HG03575 (cell line): ENCODE data around the gene ANKRD11.
"Not testable (repeated sequence)": the region's sequence is repeated elsewhere in the genome, so short reads cannot be mapped to it uniquely, and the experiment has no call there.

ENCODE experiments used
- ATAC-seq: cut with Tn5 transposase; IDR thresholded peaks from one replicate; pipeline ENCODE4 v1.9.1; 2021; ENCODE audit not compliant: unreplicated experiment, insufficient number of reproducible peaks, low FRiP score; ENCODE audit errors: extremely low read depth

The ANKRD11 gene

DNA sequence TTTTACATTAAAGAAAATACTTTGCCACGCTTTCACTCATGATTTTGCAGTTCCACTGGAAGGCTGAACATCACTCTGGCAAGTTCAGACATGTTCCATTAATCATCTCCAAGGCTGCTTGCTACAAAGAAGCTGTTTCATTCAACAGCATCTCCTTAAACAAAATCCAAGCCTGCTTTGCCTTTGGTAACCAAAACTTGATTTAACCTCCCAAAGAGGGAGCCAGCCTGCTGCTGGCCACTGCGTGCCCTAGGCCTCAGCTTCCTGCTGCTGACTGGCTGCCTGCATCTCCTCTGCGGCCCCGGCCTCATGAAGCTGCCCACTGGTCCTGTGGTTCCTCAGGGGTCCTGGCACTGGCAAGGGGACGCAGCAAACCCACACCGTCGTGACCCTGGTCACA, 31.8 kb downstream of the ANKRD11 start:
- no peak for ATAC-seq

DNA sequence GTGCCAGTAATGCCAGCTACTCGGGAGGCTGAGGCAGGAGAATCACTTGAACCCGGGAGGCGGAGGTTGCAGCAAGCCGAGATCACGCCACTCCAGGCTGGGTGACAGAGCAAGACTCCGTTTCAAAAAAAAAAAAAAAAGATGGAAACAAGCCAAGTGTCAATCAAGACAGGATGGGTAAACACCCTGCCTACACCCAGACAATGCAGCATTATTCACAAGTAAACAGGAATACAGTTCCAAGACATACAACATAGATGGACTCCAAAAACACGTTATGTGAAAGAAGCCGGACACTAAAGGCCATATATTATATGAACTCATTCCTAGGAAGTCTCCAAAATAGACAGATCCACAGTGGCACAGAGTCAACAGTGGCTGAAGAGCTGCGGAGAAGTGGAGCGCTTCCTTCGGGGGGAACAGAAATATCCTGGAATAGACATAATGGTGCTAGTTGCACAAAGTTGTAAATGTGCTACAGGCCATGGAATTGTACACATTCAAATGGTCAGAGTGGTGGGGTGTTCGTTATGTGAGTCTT, 33.9 kb downstream of the ANKRD11 start:
- ATAC-seq: no peak

DNA sequence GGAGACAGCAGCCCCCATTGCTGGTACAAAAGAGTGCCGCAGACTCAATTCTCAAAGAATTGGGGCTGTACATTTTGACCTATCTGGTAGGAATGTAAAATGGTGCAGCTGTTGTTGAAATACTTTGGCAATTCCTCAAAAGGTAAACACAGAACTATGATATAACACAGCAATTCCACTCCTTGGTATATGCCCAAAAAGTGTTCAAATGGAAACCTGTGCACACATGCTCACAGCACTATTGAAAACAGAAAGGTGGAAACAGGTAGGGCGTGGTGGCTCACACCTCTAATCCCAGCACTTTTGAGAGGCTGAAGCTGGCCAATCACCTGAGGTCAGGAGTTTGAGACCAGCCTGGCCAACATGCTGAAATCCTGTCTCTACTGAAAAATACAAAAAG, 34.7 kb downstream of the ANKRD11 start:
- no peak for ATAC-seq

DNA sequence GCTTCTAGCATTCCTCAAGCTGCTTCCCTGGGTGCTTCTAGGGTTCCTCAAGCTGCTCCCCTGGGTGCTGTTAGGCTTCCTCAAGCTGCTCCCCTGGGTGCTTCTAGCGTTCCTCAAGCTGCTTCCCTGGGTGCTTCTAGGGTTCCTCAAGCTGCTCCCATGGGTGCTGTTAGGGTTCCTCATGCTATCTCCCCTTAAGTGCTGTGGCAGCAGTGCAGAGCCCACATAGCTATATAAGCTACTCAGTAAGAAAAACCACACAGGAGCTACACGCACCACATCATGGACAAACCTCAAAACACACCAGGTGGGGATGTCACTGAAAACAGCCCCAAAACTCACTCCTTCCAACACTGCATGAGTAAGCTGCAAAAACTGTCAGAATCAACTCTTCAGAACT, 35.2 kb downstream of the ANKRD11 start:
- no peak for ATAC-seq

DNA sequence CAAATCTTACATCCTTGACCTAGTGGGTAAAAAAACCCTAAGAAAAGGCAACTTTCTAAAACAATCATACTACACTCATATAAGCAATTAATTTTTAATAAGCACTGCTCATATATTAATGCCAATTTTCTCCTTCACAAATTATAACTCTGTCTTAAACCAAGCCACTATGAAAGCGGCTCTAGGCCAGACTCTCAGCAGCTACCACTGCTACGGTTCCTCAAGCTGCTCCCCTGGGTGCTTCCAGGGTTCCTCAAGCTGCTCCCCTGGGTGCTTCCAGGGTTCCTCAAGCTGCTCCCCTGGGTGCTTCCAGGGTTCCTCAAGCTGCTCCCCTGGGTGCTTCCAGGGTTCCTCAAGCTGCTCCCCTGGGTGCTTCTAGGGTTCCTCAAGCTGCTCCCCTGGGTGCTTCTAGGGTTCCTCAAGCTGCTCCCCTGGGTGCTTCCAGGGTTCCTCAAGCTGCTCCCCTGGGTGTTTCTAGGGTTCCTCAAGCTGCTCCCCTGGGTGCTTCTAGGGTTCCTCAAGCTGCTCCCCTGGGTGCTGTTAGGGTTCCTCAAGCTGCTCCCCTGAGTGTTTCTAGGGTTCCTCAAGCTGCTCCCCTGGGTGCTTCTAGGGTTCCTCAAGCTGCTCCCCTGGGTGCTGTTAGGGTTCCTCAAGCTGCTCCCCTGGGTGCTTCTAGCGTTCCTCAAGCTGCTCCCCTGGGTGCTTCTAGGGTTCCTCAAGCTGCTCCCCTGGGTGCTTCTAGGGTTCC, 35.8 kb downstream of the ANKRD11 start:
- not testable (repeated sequence) for ATAC-seq

DNA sequence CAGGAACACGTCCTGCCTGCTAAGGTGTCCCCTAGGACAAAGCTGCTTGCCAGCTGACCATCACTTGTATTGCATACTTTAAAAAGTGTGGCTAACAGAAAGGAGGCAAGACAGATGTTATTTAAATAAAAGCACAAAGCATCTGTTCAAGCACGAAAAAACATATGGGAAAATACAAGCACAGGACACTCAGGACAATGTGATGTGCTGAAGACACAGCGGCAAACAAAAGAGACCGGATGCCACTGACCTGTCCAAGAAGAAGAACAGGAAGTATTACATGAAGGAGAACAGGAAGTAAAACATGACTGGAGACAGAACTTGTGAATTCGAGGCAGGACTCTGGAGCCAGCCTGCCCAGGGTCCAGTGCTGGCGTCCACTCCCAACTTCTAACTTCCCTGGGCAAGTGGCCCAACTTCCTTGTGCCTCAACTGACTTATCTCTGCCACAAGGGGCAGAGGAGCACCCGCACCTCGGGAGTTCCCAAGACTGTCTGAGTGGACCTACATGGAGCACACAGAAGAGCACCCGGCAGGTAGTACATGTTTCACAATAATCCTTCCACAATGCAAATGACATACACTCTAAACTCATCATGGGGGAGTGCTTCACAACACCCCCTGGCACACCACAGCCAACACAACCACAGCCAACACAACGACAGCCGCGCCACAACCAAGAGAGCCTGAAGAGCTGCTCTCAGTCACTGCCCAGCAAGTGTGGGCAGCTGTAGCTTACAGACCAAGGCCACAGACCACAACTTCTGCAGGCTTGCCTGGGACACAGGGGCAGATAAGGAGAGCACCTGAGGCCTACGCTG, 36.6 kb downstream of the ANKRD11 start:
- no peak for ATAC-seq

DNA sequence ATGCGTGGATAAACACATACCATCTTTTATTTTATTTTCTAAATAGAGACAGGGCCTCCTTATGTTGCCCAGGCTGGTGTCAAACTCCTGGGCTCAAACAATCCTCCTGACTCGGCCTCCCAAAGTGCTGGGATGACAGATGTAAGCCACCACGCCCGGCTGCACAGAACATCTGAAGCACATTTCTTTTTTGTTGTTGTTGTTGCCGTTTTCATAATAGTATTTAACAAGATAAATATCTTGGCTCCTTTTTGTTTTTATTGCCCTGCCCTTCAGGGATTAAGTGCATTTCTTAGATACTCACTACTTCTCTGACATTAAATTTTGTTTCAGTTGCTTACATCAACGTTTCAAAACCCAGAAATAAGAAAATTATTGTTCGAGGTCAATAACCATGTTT, 37.4 kb downstream of the ANKRD11 start:
- ATAC-seq: no peak

DNA sequence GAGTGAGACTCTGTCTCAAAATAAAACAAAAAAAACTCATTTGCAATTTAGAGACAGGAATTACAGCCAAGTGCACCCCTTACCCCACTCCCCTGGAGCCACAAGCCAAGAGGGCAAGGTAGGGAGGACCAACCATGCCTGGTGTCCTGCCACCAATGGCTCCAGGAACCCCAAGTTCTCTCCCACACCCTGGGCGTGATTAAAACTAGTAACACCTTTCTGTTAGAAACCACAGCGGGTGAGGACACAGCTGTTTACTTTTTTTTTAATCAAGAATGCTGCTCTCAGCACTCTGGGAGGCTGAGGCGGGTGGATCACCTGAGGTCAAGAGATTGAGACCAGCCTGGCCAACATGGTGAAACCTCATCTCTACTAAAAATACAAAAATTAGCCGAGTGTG, 38.1 kb downstream of the ANKRD11 start:
- no peak for ATAC-seq

DNA sequence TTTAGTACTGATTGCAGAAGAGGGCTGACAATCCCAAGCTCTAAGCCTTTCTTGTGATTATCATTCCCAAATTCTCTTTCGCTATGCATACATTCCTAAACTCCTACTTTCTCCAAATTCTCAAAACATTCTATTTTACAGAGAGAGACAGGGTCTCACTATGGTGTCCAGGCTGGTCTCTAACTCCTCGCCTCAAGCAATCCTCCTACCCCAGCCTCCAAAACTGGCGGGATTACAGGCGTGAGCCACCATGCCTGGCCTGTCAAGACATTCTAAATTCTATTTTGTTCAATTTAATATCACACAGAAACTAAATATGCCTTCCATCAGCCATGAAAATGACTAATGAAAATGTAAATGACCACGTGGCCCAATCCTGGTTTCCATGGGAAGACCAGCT, 39.8 kb downstream of the ANKRD11 start:
- ATAC-seq: no peak

DNA sequence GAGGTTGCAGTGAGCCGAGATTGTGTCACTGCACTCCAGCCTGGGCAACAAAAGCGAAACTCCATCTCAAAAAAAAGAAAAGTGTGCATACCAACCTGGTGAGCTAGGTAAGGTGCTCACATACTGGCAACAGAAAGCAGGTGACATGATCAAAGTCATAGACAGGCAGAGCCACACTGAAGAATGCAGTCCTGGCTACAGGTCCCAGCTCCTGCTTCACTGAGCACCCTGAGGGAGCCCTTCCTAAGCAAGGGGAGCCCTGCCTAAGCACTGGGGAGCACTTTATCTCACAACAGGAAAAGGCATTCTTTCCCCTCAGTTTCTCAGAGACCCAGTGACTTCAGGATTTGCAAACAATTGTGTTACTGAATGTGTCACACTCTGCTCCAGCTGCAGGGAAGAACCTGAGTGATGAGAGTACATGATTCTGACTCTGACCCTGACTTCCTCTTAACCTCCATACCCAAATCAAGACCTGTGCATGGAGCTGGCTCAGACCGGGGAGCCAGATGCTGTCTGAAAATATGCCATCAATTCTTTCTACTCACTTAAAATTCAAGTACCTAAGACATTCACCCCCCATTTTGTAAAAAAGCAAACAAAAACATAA, 40.5 kb downstream of the ANKRD11 start:
- ATAC-seq: no peak

DNA sequence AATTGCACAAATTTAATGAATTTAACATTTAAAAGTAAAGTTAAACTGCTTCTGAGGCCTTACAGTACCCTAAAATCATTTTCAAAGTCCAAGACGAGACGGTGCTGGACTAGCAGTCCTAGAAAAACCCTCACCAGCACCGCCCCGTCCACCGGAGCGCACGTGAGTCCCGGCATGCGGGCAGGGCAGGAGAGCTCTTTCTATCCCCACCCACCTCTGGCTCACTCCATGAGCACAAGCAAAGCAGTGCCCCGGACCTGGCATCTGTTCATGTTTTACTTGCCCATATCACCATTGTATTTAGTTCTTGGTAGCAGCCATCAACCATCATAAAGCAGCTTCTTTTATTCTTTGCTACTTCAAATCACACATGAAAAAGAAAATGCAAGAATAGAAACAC, 41.7 kb downstream of the ANKRD11 start:
- ATAC-seq: no peak

DNA sequence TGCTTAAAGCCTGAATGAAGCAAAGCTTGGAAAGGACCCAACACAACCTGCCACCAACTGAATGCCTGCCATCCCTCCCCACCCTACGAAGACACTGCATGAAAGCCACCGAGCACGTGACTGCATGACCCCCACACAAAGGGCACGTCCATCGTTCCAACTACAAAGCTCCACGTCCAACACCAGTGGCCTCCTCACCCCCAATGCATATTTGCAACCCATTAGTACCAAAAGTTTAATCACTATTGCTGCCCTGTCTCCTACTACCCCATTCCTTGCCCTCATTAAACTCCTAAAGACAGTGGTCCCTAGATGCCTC, 43.4 kb downstream of the ANKRD11 start:
- ATAC-seq: no peak

DNA sequence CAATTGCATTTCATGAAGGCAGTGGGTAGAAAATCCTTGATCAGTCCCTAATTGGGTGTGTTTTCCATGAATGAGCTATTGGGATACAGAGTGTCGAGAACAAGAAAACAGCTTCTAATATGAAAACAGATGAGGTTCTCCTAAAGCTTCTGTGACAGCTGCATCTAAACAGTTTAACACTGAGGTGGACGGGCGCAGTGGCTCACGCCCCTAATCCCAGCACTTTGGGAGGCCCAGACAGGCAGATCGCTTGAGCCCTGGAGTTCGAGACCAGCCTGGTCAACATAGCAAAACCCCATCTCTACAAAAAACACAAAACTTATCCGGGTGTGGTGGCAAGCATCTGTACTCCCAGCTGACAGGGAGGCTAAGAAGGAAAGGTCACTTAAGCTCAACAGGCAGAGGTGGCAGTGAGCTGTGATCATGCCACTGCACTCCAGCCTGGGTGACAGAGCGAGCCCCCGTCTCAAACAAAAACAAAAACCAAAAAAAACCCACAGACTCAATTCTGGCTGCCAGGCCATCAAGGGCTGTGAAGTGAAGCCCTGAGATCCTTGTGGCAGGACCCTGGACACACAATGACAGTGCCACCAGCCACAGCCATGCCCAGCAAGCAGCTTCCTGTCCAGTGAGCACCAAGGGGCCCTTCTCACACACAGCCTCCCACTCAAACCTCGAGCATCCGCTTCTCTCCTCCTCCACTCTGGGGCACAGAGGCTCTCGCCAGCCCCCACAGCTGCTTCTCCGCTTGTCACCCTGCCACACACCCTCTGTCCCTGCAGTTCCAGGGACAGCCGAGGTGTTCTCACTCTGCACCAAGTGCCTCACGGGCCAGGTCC, 44.0 kb downstream of the ANKRD11 start:
- ATAC-seq: no peak

DNA sequence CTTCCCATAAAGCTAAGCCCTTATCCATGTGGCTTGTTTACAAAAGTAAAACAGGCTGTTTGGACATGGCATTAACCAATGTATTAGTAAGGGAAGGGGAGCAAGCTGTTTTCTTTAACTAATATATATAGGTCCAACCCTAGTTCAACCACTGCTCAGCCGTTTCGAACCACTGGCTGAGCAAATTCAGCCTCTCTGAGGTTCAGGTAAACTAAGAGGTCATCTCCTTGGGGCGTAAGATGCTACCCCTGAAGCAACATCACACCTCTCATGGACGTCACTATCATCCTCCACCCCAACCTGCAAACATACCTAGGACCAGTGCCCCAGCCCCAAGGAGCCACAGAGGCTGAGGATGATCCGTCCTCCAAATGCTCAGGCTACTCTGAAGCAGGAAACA, 45.2 kb downstream of the ANKRD11 start:
- ATAC-seq: no peak

DNA sequence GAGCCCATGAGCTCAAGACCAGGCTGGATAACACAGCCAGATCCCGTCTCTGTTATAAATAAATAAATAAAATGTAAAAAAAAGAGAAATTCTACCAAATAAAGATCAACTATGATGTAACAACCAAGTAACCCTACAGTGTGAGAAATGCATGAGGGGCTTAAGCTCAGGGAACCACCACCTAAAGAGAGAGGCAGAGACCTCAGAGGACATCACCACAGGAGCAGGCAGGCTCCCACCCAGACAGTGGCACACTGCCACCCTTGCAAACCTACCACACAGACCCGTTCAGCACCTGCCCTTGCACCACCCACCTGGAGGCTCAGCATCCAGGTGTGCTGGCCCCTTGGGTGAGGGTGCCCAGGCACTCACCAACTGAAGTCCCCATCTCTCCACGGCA, 45.6 kb downstream of the ANKRD11 start:
- ATAC-seq: no peak

DNA sequence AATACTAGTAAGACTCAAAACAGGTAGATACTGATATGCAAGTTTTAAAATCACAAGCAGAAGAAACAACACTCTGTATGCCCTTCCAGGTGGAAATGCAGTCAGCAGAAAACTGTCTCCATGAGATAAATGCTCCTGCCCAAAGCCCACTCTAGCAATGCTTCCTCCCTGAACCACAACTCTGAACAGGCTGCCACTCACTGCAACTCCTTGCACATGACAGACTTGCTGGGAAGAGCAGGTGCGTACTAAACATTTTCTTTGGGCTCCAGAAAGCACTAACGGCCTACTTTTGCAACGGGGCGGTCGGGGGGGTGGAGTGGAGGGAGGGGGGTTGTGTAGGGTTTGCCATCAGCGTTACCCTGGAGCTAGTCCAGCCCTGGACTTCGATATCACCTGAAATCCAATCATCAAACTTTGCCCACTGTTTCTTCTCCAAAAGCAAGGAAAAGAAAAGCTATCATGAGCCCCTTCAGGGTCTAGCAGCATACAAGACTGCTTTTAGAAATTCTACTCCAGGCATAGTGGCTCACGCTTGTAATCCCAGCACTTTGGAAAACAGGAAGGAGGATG, 46.1 kb downstream of the ANKRD11 start:
- no peak for ATAC-seq

DNA sequence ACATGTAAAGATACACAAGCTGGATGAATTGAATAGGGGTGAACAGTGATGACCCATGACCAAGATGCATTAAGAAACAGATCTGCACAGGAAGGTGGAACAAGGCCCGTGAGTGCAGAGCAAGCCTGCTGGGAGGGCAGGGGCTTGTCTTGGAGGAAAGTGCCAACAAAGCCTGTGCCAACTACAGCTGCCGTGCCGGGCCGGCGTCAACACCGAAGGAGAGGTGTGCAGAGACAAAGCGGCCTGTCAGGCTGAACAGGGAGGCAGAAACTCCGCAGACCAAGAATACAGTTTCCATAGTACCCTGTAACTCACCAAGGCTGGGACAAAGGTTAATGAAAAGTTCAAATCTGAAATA, 46.7 kb downstream of the ANKRD11 start:
- no peak for ATAC-seq

DNA sequence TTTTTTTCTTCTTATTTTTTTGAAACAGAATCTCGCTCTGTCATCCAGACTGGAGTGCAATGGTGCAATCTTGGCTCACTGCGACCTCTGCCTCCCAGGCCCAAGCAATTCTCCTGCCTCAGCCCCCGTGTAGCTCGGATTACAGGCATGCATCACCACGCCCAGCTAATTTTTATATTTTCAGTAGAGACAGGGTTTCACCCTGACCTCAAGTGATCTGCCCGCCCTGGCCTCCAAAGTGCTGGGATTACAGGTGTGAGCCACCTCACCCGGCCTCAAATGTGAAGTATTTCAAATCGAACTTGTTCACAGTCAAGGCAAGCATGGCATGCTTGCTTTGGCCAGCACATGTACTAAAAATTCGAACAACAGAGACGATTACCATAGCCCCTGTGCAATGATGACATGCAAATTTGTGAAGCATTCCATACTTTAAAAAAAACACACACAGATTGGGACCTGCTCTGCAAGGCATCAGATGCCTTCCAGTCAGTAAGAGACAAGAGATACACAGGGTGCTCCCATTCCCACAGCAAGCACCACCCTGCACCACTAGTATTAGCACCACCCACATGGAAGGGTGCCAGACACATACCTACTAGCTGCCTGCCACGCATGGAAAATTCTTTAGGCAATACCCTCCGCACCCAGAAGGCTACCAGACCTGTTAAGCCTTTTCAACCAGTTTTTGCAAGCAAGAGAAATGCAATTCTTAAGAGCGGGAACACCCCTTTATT, 47.2 kb downstream of the ANKRD11 start:
- no peak for ATAC-seq
